GM18508 (cell line): ENCODE results near the gene TMED7.
A peak's percentile ranks its signal among the peaks of the same experiment; 100 is the strongest.

Experiments used
- ATAC-seq: cut with Tn5 transposase; IDR thresholded peaks from one replicate; pipeline ENCODE4 v1.9.1; 2021; ENCODE audit warnings: moderate number of reproducible peaks; ENCODE audit not compliant: insufficient read depth, unreplicated experiment

Gene TMED7

DNA sequence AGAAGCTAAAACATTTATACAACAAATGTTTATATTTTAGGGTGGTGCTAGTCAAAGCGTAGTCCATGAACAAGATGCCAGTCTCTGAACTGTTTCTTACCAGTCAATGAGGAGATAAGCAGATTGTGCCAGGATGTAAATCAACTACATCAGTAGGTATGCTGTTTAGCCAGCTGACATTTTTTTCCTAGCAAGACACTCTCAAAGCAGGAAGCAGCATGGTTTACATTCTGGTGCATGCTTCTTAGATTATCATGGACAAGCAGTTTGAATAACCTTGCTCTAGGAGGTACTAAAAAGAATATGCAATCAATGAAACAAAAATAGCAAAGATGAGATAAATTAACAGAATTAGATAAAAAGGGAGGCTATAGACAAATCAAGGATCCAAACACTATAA lies 40.6 kb downstream of the TMED7 start:
- ATAC-seq = no peak

DNA sequence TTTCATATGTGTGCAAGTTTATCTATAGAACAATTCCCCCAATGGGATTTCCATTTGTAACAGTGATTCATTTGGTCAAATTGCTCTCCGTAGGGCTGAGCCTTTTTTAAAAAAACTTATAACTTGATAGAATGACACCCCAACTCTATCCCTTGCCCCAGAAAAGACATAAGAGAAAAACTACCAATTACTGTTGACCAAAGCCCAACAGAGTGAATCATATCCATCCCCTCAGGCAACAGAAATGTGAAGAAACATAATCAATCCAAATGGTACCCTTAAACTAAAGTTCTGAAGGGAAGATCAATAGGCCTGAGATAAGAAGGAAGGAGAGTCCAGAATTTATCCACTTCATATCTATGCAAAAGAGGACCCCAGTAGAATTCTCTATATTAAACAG lies 41.3 kb downstream of the TMED7 start:
- ATAC-seq = no peak

DNA sequence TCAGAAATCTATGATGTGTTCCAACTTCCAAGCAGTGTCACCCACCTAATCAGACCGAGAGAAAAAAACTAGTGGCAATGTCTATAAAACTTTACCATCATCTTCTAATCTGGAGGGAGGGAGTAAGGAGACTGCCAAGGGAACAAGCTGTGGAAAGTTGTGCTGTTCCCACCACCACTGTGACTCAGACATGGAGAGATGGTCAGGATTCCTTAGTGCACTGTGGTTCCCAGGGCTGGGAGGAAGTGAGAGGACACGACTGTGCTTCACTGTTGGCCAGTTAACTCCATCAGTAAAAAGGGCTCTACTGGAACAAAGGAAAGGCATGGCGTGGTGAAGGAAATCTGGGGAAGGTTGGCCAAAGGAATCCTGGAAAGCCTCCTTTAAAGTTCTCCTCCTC lies 42.4 kb downstream of the TMED7 start:
- no peak for ATAC-seq

DNA sequence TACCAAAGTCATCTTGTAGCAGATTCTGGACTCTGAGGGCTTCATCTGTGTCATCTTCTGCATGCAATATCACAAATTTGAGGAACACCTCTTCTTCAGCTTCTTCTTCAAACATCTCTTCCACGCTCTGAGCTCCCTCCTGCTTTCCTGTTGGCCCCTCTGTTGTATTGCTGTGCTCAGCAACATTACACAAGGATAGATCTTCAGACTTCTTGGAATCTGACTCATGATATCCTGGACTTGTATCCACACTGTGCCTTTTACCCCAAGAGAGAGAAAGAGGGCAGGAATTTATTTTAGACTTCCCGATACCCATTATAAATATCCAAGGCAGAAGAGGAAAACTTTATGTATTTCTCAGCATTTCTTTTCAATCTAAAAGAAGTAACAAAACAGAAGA lies 44.9 kb downstream of the TMED7 start:
- ATAC-seq = no peak

DNA sequence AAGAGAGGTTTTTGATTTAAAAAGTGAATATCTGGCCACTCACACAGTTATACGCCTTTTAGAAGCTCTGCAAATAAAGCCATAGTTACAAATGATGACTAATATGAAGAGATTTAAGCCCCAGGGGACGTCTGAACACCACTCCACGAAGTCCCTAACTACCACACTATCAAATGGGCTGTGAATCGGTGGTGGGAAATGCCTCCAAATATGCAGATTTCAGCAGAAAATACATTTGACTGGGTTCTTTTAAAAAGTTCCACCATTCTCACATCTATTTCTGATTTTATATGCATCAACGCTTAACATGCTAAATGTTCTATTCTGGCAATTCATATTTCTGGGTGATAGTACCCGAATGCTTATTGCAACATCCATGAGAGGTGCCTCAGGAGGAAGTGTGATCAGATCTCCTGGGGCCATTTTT lies 46.1 kb downstream of the TMED7 start:
- no peak for ATAC-seq

DNA sequence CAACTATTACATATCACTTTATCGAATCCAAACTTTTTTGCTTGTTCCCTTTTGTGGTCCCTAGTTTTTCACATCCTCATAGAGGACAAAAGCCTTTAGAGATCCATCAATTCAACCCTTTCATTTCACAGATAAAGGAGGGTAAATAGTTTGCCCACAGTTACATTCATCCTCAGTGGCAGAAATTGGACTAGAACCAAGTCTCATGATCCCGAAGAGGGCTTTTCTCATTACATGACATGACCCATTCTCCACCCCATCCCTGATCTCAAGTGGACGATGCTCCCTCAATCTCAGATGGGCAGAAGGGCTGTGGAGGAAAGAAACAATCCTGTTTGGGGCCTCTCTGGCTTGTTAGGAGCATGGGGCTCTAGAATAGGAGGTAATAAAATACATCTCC lies 46.6 kb downstream of the TMED7 start:
- no peak for ATAC-seq

DNA sequence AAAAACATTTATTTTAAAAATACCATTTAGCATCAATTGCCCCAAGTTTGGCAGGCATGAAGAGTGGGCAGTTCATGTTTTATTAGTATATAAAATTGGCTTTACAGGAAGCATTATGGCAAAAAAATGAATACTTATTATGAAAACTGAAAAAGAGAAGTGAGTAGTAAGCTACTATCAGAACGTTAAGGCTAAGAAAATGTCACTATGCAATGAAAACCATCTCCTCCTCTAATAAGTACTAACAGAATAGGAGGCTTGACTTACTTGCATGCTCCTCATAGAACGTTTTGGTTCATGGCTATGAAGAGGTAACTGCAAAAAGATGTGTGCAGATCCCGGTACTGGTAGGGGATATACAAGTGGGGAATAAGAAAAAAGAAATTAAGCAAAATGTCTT lies 47.2 kb downstream of the TMED7 start:
- peak; percentile 50 for ATAC-seq

DNA sequence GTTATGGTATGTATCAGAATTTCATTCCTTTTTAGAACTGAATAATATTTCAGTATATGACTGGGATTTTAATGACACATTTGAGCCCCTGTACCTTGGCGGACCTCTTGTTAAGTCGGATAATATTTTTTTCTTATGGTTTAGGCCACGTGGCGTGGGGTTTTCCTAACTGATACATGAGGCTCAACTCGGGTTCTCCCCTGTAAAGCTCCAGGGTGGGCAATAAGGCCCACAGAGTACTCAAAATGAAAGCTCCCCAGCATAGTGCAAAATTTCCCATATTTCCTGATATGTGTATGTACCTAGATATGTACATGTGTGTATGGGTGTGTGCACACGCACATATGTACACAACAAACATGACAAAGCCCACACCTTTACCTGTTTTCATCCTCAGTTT lies 48.1 kb downstream of the TMED7 start:
- no peak for ATAC-seq

DNA sequence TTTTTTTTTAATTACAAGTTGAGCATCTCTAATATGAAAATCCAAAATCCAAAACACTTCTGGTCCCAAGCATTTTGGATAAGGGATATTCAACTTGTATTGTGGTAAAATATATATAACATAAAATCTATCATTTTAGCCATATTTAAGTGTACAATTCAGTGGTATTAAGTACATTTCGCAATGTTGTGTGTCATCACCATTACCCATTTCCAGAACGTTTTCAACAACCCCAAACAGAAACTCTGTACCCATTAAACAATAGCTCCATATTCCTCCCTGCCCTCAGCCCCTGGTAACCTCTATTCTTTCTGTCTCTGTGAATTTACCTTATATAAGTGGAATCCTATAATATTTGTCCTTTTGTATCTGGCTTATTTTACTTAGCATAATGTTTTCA lies 48.5 kb downstream of the TMED7 start:
- no peak for ATAC-seq

DNA sequence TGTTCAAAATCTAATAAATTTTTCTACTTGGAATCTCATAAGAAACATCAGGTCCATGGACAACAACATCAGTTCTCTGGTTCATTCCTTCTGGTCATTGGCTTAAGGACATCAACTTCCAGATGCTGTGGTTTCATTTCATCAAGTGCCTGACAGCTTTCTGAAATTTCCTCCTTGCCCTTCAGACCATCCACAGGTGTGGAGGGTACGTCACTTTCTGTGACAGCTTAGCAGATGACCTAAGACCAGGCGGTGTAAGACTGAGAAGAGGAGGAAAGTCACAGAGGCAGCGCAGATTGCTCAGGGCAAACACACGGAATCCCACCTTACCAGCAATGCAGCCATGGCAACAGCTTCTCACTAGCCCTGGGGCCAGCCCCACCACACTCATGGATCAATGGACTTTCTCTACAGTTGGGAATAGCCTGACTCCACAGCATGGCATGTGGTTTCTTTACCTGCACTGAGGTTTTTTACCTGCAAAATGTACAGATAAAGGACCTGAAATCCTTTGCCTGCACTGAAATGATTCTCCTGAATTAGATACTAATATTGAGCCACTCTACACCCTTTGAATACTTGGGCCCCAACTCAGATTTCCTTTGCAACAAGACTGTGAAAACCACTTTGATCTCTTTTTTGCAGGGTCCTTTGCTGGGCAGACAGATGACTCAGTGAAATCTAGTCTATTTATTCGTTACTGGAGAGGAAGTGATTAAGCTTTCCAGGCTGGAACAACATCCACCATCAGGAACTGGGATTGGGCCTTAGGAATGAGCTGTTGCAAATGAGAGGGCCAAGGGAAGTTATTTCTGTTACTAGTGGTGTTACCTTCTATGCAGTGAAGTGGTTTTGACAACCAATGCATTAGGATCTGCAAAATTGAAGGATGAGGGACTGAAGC lies 50.4 kb downstream of the TMED7 start:
- peak; percentile 33 for ATAC-seq

DNA sequence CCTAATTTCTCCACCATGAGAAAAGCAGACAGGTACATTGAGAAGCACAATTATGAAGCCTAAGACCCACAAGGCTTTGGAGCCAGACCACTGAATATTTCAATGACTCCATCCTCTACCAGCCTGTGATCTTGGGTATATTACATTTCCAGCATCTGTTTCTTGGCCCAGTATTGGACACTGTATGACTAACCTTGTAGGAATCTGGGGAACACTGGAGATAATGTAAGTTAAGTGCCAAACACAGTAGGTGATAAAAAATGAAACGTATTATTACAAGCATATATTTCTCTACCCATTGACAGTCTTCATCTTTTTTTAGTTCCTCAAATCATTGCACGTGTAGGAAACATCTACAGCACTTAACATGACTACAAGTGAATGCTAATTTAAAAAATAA lies 52.7 kb downstream of the TMED7 start:
- no peak for ATAC-seq

DNA sequence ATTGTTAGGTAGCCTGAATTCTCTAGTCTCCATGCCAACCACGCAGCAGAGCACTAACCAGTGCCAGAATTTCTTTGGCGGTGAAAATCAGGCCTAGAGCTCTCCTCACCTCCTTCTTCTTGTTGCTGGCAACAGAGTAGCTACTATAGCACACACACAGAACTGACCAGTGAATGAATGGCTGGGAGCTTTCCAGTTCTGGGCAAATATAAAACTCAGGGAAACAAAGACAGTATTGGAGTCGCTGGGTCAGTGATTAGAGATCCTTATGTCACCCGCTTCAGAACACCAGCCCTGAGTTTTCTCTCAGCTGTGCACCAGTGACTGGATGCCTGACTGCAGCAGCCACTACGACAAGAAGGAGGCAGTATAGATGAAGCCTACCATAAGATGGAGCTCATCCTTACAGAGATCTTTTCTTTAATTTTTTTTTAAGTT lies 54.4 kb downstream of the TMED7 start:
- no peak for ATAC-seq

DNA sequence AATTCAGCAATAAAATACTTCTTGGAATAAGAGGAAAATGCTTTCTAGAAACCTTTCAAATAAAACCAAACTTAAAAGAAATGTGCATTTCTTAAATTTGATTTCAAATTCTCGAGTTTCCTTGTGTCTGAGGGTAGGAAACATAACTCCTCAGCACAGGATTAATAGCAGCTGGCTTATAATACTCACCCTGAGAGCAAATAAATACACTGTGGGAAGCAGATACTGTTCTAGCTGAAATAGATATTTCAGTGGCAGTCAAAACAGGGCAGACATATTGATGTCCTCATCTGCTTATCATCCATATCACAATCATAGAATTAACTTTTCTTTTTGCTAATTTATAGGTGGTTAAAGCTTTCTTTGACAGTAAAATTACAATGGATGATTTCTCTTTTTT lies 57.2 kb downstream of the TMED7 start:
- ATAC-seq = no peak

DNA sequence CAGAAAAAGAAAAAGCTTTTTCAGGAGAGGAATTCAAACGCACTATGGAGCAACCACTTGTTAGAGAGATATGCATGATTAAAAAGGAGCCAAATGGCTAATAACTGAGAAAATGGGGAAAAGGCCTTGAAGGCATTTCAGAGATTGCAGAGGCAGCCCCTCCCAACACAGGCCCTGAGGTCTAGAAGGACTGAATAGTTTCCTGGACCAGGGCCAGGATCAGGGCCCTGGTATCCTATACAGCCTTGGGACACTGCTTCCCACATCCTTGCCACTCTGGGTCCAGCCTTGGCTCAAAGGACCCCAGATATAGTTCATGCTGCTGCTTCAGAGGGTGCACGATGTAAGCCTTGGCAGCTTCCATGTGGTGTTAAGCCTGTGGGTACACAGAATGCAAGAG lies 60.6 kb downstream of the TMED7 start:
- ATAC-seq = no peak
